Esophagus muscularis mucosa (tissue), 4 donors: ENCODE measurements around the gene RCC2. TPM values are rescaled to one million over a fixed set of nuclear protein-coding genes. Genes with fewer than 3 reads are reported as not detected.

Experiments used
- DNase-seq: peaks from one replicate; pipeline ENCODE4 v3.0.0-alpha.2; 2017; ENCODE audit errors: extremely low spot score
- H3K27ac ChIP-seq, 4 donors: fragments of 200-600 bp; sonication (generic); replicated peaks in 1 of 4; 1 replicate in 3 of 4; 2 replicates in 1 of 4; pipeline ENCODE4 v1.5.1; 2016 to 2019; ENCODE audit warnings: mild to moderate bottlenecking in 1 of 4
- H3K27me3 ChIP-seq, 4 donors: fragments of 200-600 bp; sonication (generic); one replicate each; pipeline versions ENCODE4 v1.5.1 to v1.6.0; 2016 to 2019
- H3K36me3 ChIP-seq, 4 donors: fragments of 200-600 bp; sonication (generic); one replicate each; pipeline ENCODE4 v1.5.1; 2016 to 2019
- H3K4me1 ChIP-seq, 4 donors: fragments of 200-600 bp; sonication (generic); one replicate each; pipeline ENCODE4 v1.5.1; 2016 to 2019
- H3K4me3 ChIP-seq, 4 donors: fragments of 200-600 bp; sonication (generic); 1 replicate in 2 of 4; 2 replicates in 2 of 4; pipeline ENCODE4 v1.5.1; 2016 to 2019; ENCODE audit warnings: mild to moderate bottlenecking in 4 of 4, moderate library complexity in 1 of 4
- H3K9me3 ChIP-seq, 4 donors: fragments of 200-600 bp; sonication (generic); 1 replicate in 3 of 4; 2 replicates in 1 of 4; pipeline ENCODE4 v1.5.1; 2016 to 2019
- CTCF ChIP-seq, 3 experiments: fragments of 200-600 bp in 2 of 3; fragments of 450-650 bp in 1 of 3; sonication (generic) in 2 of 3; IDR thresholded peaks; one replicate each; pipeline ENCODE4 v1.5.1; 2017 to 2019; ENCODE audit warnings: antibody characterized with exemption in 3 of 3, mild to moderate bottlenecking in 2 of 3, moderate library complexity in 1 of 3
- EP300 ChIP-seq: sonication (generic); formaldehyde crosslinking; IDR thresholded peaks from one replicate; pipeline ENCODE4 v1.6.1; 2017; ENCODE audit warnings: antibody characterized with exemption
- POLR2A ChIP-seq: fragments of 450-650 bp; IDR thresholded peaks from one replicate; pipeline ENCODE4 v1.6.1; 2017; ENCODE audit warnings: antibody characterized with exemption, moderate library complexity, mild to moderate bottlenecking, low read depth
- POLR2AphosphoS5 ChIP-seq, 2 donors: sonication (generic); formaldehyde crosslinking; IDR thresholded peaks; one replicate each; pipeline ENCODE4 v1.6.1; 2017; ENCODE audit warnings: antibody characterized with exemption in 2 of 2
- WGBS: methylation state at CpG from one replicate; pipeline ENCODE4 v1.1.5; 2018; 5-methylcytosine and 5-hydroxymethylcytosine counted together
- intact Hi-C: fragments of 100-400 bp; cut with DNase I; formaldehyde crosslinking; loops from one replicate; pipeline ENCODE4 v1.15.1; 2023
- total RNA-seq, 4 donors: library from RNA; depleted of rRNA; stranded (reverse); fragments of >200 nt; gene quantifications; one replicate each; pipeline versions ENCODE4 v1.1.0 to v1.2.1, GENCODE V29; 2016

The RCC2 gene
- total RNA-seq, 4 donors from 2014 or later: 12.0 to 22.6 (median 20.5) TPM

GRCh38 chr1:17438318-17439249 is 893 bp downstream of the RCC2 start:
- peak overlapping the region; percentile 84 to 89 (median 86) for H3K27ac ChIP-seq
- no peak for TF ChIP-seq EP300
- TF ChIP-seq POLR2AphosphoS5 (IDR thresholded peaks at IDR 0.05): no peak
- no peak for TF ChIP-seq POLR2A
- no peak for TF ChIP-seq CTCF (IDR thresholded peaks at IDR 0.05)
- H3K36me3 ChIP-seq: peaks cover 0 to 14% (median 7%) of the 10 kb centered on the region in 4 donors
- WGBS: under 1% methylated on average over 27 of the region's 78 CpGs
- peak overlapping the region; percentile 68 to 94 (median 76) for H3K4me3 ChIP-seq
- H3K27me3 ChIP-seq: no peaks in the 10 kb centered on the region
- intact Hi-C loops: no loop called here
- H3K4me1 ChIP-seq: peaks cover 18 to 38% (median 31%) of the 10 kb centered on the region in 4 donors
- peak; percentile 93 for DNase-seq
- H3K9me3 ChIP-seq: no peaks in the 10 kb centered on the region

GRCh38 chr1:17437580-17438317 is 1.7 kb downstream of the RCC2 start:
- H3K27ac ChIP-seq: peak overlapping the region; percentile 84 to 89 (median 86)
- H3K9me3 ChIP-seq: no peaks in the 10 kb centered on the region
- H3K4me1 ChIP-seq: peaks cover 18 to 38% (median 31%) of the 10 kb centered on the region in 4 donors
- H3K36me3 ChIP-seq: peaks cover 0 to 20% (median 10%) of the 10 kb centered on the region in 4 donors
- H3K27me3 ChIP-seq: no peaks in the 10 kb centered on the region
- no peak for DNase-seq
- peak overlapping the region; percentile 68 to 94 (median 76) for H3K4me3 ChIP-seq
- intact Hi-C loops: no loop called here
- no peak for TF ChIP-seq EP300
- no peak for TF ChIP-seq CTCF (IDR thresholded peaks at IDR 0.05)
- no peak for TF ChIP-seq POLR2AphosphoS5 (IDR thresholded peaks at IDR 0.05)
- TF ChIP-seq POLR2A: no peak
- no CpG with 5 or more reads among the region's 115 CpGs for WGBS

- H3K27ac ChIP-seq: peak overlapping the region; percentile 84 to 89 (median 86)
- H3K27me3 ChIP-seq: no peaks in the 10 kb centered on the region
- no peak for TF ChIP-seq POLR2AphosphoS5 (IDR thresholded peaks at IDR 0.05)
- H3K4me3 ChIP-seq: peak overlapping the region; percentile 68 to 94 (median 76)
- intact Hi-C loops: no loop called here
- peaks cover 18 to 38% (median 31%) of the 10 kb centered on the region in 4 donors for H3K4me1 ChIP-seq
- H3K9me3 ChIP-seq: no peaks in the 10 kb centered on the region
- no peak for DNase-seq
- peaks cover 0 to 25% (median 12%) of the 10 kb centered on the region in 4 donors for H3K36me3 ChIP-seq
- WGBS: 3% methylated on average over 9 of the region's 9 CpGs
These were observed 2.3 kb downstream of the RCC2 start for GRCh38 chr1:17437260-17437579.

- no peak for TF ChIP-seq EP300
- no peak for TF ChIP-seq POLR2AphosphoS5 (IDR thresholded peaks at IDR 0.05)
- no peak for TF ChIP-seq CTCF (IDR thresholded peaks at IDR 0.05)
- no peak for TF ChIP-seq POLR2A
- intact Hi-C loops: no loop called here
- WGBS: 58% methylated on average over 12 of the region's 13 CpGs
- no peaks in the 10 kb centered on the region for H3K27me3 ChIP-seq
- peaks cover 18 to 38% (median 31%) of the 10 kb centered on the region in 4 donors for H3K4me1 ChIP-seq
- no peaks in the 10 kb centered on the region for H3K9me3 ChIP-seq
- peak overlapping the region; percentile 68 to 94 (median 76) for H3K4me3 ChIP-seq
- no peak for DNase-seq
- H3K36me3 ChIP-seq: peaks cover 0 to 28% (median 14%) of the 10 kb centered on the region in 4 donors
- H3K27ac ChIP-seq: peak overlapping the region; percentile 84 to 89 (median 86)
These were observed 2.9 kb downstream of the RCC2 start for GRCh38 chr1:17436380-17437174.
